Endothelial cell (in vitro differentiated cells): ENCODE results near the gene MYO18B. TPM values are rescaled to one million over a fixed set of nuclear protein-coding genes. Genes with fewer than 3 reads are reported as not detected.

Source experiments
- DNase-seq: peaks from one replicate; pipeline ENCODE4 v3.0.0; 2021; ENCODE audit warnings: low spot score
- H3K27ac Mint-ChIP-seq: one replicate; pipeline ENCODE4 v1.8.0; 2021; ENCODE audit warnings: mixed read lengths, inconsistent platforms; ENCODE audit not compliant: unreplicated experiment
- H3K27me3 Mint-ChIP-seq: one replicate; pipeline ENCODE4 v1.8.0; 2021; ENCODE audit warnings: mild to moderate bottlenecking, moderate library complexity, mixed read lengths, inconsistent platforms; ENCODE audit not compliant: unreplicated experiment
- H3K36me3 Mint-ChIP-seq: one replicate; pipeline ENCODE4 v1.8.0; 2021; ENCODE audit warnings: mild to moderate bottlenecking, low read depth, mixed read lengths, inconsistent platforms; ENCODE audit not compliant: unreplicated experiment
- H3K4me1 Mint-ChIP-seq: one replicate; pipeline ENCODE4 v1.8.0; 2021; ENCODE audit warnings: mild to moderate bottlenecking, mixed read lengths, inconsistent platforms; ENCODE audit not compliant: unreplicated experiment
- H3K4me3 Mint-ChIP-seq: one replicate; pipeline ENCODE4 v1.8.0; 2021; ENCODE audit warnings: mild to moderate bottlenecking, mixed read lengths, inconsistent platforms; ENCODE audit not compliant: unreplicated experiment
- H3K9me3 Mint-ChIP-seq: one replicate; pipeline ENCODE4 v1.8.0; 2021; ENCODE audit warnings: mixed read lengths, inconsistent platforms; ENCODE audit not compliant: unreplicated experiment
- CTCF ChIP-seq: fragments of 200-600 bp; sonication (generic); IDR thresholded peaks from one replicate; pipeline ENCODE4 v1.5.0; 2021; ENCODE audit warnings: antibody characterized with exemption; ENCODE audit not compliant: unreplicated experiment
- total RNA-seq: library from RNA; stranded (reverse); fragmentation: NEBNext Ultra II Directional; extraction: Animal tissue kit (Norgen Biotek cat#: 25700); gene quantifications from one replicate; pipeline ENCODE4 v1.2.1, GENCODE V29; 2021; ENCODE audit not compliant: unreplicated experiment

MYO18B gene
- total RNA-seq, 1 donor from 2014 or later = not detected

- H3K9me3 Mint-ChIP-seq = no peaks in the 10 kb centered on the region
- H3K36me3 Mint-ChIP-seq = no peaks in the 10 kb centered on the region
- no peak overlapping the region for H3K27ac Mint-ChIP-seq
- TF ChIP-seq CTCF = no peak
- DNase-seq = no peak
- no peak overlapping the region for H3K4me3 Mint-ChIP-seq
- peaks cover 2% of the 10 kb centered on the region for H3K4me1 Mint-ChIP-seq
- H3K27me3 Mint-ChIP-seq = peaks cover 4% of the 10 kb centered on the region
Measured at GRCh38 chr22:25729016-25729995, 12.7 kb upstream of the MYO18B start.

- no peak overlapping the region for H3K4me3 Mint-ChIP-seq
- no peak for TF ChIP-seq CTCF
- no peak overlapping the region for H3K27ac Mint-ChIP-seq
- H3K4me1 Mint-ChIP-seq = no peaks in the 10 kb centered on the region
- no peaks in the 10 kb centered on the region for H3K9me3 Mint-ChIP-seq
- no peak for DNase-seq
- no peaks in the 10 kb centered on the region for H3K36me3 Mint-ChIP-seq
- peaks cover 5% of the 10 kb centered on the region for H3K27me3 Mint-ChIP-seq
Measured at GRCh38 chr22:25735650-25736049, 6.3 kb upstream of the MYO18B start.

DNA sequence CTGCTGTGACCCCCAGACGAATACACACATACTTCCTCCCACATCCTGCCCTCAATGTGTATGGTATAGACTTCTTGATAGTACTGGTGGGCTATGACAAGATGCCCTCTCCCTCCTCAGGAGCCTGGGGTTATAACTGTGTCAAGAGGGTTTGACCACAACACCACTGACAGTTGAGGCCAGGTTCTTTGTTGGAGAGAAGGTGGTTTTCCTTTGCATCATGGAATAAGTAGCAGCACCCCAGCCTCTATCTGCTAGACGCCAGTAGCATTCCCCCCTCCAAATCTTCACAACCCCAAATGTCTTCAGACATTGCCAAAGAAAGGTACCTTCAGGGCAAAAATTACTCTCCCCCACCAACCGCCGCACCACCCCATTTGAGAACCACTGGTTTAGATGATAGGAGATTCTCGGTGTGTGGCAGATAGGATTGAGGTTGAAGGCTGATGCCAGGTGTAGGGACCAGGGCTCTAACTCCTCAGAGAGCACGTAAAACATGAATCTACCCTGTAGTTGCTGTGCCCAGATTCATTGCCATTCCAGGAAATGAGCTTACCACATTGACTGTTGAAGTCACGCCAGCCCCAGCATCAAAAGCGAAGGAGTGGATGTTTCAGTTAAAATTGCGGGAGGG, 5.5 kb upstream of the MYO18B start:
- H3K27ac Mint-ChIP-seq = no peak overlapping the region
- H3K4me3 Mint-ChIP-seq = no peak overlapping the region
- no peaks in the 10 kb centered on the region for H3K36me3 Mint-ChIP-seq
- DNase-seq = no peak
- peaks cover 5% of the 10 kb centered on the region for H3K27me3 Mint-ChIP-seq
- no peak for TF ChIP-seq CTCF
- no peaks in the 10 kb centered on the region for H3K4me1 Mint-ChIP-seq
- H3K9me3 Mint-ChIP-seq = no peaks in the 10 kb centered on the region

DNA sequence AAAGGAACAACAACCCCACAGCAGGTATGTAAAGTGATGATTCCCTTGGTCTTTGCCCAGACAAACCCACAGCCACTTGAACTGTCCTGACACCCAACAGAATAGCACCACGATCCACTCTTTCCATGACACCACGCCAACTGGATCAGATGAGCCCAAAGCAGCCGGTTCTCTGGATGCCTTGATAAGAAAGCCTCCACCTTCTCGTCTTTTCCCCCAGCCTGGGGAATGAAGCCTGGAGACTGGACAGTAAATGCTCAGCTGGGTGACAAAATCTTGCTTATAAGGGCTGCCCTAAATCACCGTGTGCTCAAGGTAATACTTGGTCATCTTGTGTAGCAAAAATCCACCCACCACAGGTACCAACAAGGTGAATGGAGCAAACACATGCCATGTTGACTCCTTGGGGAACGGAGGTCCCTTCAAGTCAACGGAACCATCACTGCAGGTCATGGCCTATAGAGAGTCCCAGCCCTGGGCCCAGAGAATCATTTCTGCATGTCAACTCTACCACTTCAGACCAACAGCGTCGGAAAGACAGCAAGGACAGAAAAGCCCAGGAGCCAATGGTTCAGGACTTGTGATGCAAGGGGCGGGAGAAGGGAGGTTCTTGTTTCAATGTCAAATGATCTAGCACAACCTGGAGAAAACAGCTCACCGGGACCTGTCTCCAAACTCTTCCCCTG, 2.2 kb upstream of the MYO18B start:
- TF ChIP-seq CTCF = no peak
- Mint-ChIP-seq H3K4me3 (no peak overlapping the region), H3K27me3 (peaks cover 3% of the 10 kb centered on the region), H3K36me3 (no peaks in the 10 kb centered on the region), H3K4me1 (no peaks in the 10 kb centered on the region), H3K9me3 (no peaks in the 10 kb centered on the region), H3K27ac (no peak overlapping the region)
- no peak for DNase-seq
